PFSK-1 (cell line): ENCODE data around the gene FUBP1.

ENCODE experiments used
- POLR2AphosphoS5 ChIP-seq: IDR thresholded peaks from 2 replicates; pipeline ENCODE4 v1.6.1; 2012; ENCODE audit warnings: low read depth, mild to moderate bottlenecking, control low read depth, low read length, moderate library complexity
- SIN3A ChIP-seq: IDR thresholded peaks from 2 replicates; pipeline ENCODE4 v1.6.1; 2012; ENCODE audit warnings: mild to moderate bottlenecking, low read length, moderate library complexity, borderline replicate concordance; ENCODE audit not compliant: insufficient read depth
- TAF1 ChIP-seq: IDR thresholded peaks from 2 replicates; pipeline ENCODE4 v1.6.1; 2012; ENCODE audit warnings: low read length, control low read depth, borderline replicate concordance; ENCODE audit not compliant: insufficient read depth

DNA sequence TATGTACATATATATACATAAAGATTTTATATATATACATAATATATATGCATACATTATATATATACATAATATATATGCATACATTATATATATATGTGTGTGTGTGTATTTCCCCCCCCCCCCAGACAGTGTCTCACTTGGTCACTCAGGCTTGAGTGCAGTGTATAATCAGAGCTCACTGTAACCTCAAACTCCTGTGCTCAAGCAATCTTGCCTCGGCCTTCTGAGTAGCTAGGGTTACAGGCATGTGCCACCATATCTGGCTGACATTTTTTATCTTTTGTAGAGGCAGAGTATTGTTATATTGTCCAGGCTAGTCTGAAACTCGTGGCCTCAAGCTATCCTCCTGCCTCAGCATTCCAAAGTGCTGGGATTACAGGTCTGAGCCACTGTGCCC lies 9.0 kb upstream of the FUBP1 start:
- no peak for TF ChIP-seq SIN3A
- TF ChIP-seq POLR2AphosphoS5 = no peak
- TF ChIP-seq TAF1 = no peak
